K562 (cell line): Measurements from ENCODE around the gene BBC3. TPM values are rescaled to one million over a fixed set of nuclear protein-coding genes. Genes with fewer than 3 reads are reported as not detected.

Experiments
- ASH1L ChIP-seq: fragments of 450-650 bp; IDR thresholded peaks from 2 replicates; pipeline ENCODE4 v1.6.1; 2018; ENCODE audit warnings: borderline replicate concordance, mild to moderate bottlenecking, low read depth; ENCODE audit not compliant: partially characterized antibody
- CBX3 ChIP-seq, 2 experiments: IDR thresholded peaks; 1 replicate in 1 of 2; 2 replicates in 1 of 2; pipeline ENCODE4 v1.6.1; 2012; ENCODE audit warnings: inconsistent platforms in 2 of 2, low read length in 2 of 2, borderline replicate concordance in 1 of 2, control low read depth in 1 of 2
- GTF3C2 ChIP-seq: IDR thresholded peaks from 3 replicates; pipeline ENCODE4 v1.6.1; 2011; ENCODE audit warnings: borderline replicate concordance, mild to moderate bottlenecking, moderate library complexity; ENCODE audit not compliant: insufficient read length; ENCODE audit errors: extremely low read depth
- KAT7 ChIP-seq: sonication (generic); formaldehyde crosslinking; IDR thresholded peaks from 2 replicates; pipeline ENCODE4 v1.8.0; 2022; ENCODE audit warnings: missing genetic modification reagents, mild to moderate bottlenecking, borderline replicate concordance
- NRF1 ChIP-seq, 2 experiments: fragments of 450-650 bp; IDR thresholded peaks in 1 of 2; conservative IDR thresholded peaks in 1 of 2; 2 replicates each; pipeline ENCODE4 v1.6.1; 2014; ENCODE audit warnings: mild to moderate bottlenecking in 2 of 2
- PKNOX1 ChIP-seq: fragments of 450-650 bp; IDR thresholded peaks from 2 replicates; pipeline ENCODE4 v1.6.1; 2016
- SMARCA4 ChIP-seq: fragments of 450-650 bp; IDR thresholded peaks from 2 replicates; pipeline ENCODE4 v1.6.1; 2016
- SRSF9 ChIP-seq: fragments of 200-400 bp; formaldehyde crosslinking; IDR thresholded peaks from 2 replicates; pipeline ENCODE4 v1.6.1; 2017; ENCODE audit warnings: low read depth, low read length, borderline replicate concordance
- ZFP1 ChIP-seq: fragments of 450-650 bp; formaldehyde crosslinking; IDR thresholded peaks from 2 replicates; pipeline ENCODE4 v1.4.0; 2020; ENCODE audit warnings: mild to moderate bottlenecking, mixed read lengths
- ZNF146 ChIP-seq: IDR thresholded peaks from one replicate; pipeline ENCODE4 v1.6.1; 2018; ENCODE audit warnings: missing compliant biosample characterization; ENCODE audit not compliant: unreplicated experiment
- ZNF699 ChIP-seq: fragments of 250-450 bp; sonication (Bioruptor Pico); IDR thresholded peaks from 2 replicates; pipeline ENCODE4 v1.8.0; 2021; ENCODE audit warnings: mild to moderate bottlenecking, moderate library complexity; ENCODE audit not compliant: insufficient replicate concordance
- polyA plus RNA-seq, 8 experiments: library from polyadenylated mRNA; depleted of rRNA in 4 of 8; stranded (reverse) in 5 of 8; unstranded in 3 of 8; fragments of >200 nt; fragmentation: Nextera tagmentation in 2 of 8; fragmentation: Illumina TruSeq in 1 of 8; extraction: Ambion mirVana in 2 of 8; extraction: Trizol in 1 of 8; gene quantifications; 2 replicates each; pipeline versions ENCODE4 v1.2.1 to v1.2.3, GENCODE V29; 2011 to 2014; ENCODE audit warnings: inconsistent platforms in 1 of 8, missing spikeins in 1 of 8
- total RNA-seq, 7 experiments: library from RNA; depleted of rRNA in 6 of 7; stranded (reverse); fragments of >200 nt in 6 of 7; fragmentation: Illumina TruSeq in 2 of 7; extraction: Trizol in 2 of 7; gene quantifications; 2 replicates each; pipeline versions ENCODE4 v1.2.1 to v1.2.3, GENCODE V29; 2011 to 2021; ENCODE audit warnings: low replicate concordance in 1 of 7
- TF ChIP-seq, protein P1 (sequence below): sonication (generic); IDR thresholded peaks from 2 replicates; pipeline ENCODE4 v1.6.1; 2016
- TF ChIP-seq, protein P2 (sequence below): fragments of 250-450 bp; sonication (Bioruptor Pico); IDR thresholded peaks from 2 replicates; pipeline ENCODE4 v1.4.0; 2020
- TF ChIP-seq, protein P3 (sequence below): fragments of 250-450 bp; sonication (Bioruptor Pico); IDR thresholded peaks from 2 replicates; pipeline ENCODE4 v1.5.1; 2021; ENCODE audit warnings: mild to moderate bottlenecking

Gene BBC3
- total and polyA plus RNA-seq, 9 of the 15 experiments (the other 6 are each of a cell fraction or from before 2014, with no cell fraction given): 0.15 to 30.7 (median 4.8) TPM

GRCh38 chr19:47272448-47273312, 41.7 kb upstream of the BBC3 start (continued):
- TF ChIP-seq ZNF699 (CRISPR knock-in tag) (no peak), KAT7 (CRISPR knock-in tag) (no peak), SMARCA4 (peak; percentile 16; the same call in 1 of the 2 replicates), ZNF146 (no peak), CBX3 (IDR thresholded peaks at IDR 0.05; ENCODE audit: borderline replicate concordance in 1 of 2, low read length in 2 of 2) (no peak), ZFP1 (no peak), ASH1L (no peak), SRSF9 (no peak), NRF1 (conservative IDR thresholded peaks at IDR 0.05 in 1 of 2, IDR thresholded peaks at IDR 0.05 in 1 of 2) (peak; percentile 63 to 70), PKNOX1 (peak; percentile 76), GTF3C2 (no peak)
- TF ChIP-seq, protein P1, sequence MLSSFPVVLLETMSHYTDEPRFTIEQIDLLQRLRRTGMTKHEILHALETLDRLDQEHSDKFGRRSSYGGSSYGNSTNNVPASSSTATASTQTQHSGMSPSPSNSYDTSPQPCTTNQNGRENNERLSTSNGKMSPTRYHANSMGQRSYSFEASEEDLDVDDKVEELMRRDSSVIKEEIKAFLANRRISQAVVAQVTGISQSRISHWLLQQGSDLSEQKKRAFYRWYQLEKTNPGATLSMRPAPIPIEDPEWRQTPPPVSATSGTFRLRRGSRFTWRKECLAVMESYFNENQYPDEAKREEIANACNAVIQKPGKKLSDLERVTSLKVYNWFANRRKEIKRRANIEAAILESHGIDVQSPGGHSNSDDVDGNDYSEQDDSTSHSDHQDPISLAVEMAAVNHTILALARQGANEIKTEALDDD: peak; percentile 77
- TF ChIP-seq, protein P2, sequence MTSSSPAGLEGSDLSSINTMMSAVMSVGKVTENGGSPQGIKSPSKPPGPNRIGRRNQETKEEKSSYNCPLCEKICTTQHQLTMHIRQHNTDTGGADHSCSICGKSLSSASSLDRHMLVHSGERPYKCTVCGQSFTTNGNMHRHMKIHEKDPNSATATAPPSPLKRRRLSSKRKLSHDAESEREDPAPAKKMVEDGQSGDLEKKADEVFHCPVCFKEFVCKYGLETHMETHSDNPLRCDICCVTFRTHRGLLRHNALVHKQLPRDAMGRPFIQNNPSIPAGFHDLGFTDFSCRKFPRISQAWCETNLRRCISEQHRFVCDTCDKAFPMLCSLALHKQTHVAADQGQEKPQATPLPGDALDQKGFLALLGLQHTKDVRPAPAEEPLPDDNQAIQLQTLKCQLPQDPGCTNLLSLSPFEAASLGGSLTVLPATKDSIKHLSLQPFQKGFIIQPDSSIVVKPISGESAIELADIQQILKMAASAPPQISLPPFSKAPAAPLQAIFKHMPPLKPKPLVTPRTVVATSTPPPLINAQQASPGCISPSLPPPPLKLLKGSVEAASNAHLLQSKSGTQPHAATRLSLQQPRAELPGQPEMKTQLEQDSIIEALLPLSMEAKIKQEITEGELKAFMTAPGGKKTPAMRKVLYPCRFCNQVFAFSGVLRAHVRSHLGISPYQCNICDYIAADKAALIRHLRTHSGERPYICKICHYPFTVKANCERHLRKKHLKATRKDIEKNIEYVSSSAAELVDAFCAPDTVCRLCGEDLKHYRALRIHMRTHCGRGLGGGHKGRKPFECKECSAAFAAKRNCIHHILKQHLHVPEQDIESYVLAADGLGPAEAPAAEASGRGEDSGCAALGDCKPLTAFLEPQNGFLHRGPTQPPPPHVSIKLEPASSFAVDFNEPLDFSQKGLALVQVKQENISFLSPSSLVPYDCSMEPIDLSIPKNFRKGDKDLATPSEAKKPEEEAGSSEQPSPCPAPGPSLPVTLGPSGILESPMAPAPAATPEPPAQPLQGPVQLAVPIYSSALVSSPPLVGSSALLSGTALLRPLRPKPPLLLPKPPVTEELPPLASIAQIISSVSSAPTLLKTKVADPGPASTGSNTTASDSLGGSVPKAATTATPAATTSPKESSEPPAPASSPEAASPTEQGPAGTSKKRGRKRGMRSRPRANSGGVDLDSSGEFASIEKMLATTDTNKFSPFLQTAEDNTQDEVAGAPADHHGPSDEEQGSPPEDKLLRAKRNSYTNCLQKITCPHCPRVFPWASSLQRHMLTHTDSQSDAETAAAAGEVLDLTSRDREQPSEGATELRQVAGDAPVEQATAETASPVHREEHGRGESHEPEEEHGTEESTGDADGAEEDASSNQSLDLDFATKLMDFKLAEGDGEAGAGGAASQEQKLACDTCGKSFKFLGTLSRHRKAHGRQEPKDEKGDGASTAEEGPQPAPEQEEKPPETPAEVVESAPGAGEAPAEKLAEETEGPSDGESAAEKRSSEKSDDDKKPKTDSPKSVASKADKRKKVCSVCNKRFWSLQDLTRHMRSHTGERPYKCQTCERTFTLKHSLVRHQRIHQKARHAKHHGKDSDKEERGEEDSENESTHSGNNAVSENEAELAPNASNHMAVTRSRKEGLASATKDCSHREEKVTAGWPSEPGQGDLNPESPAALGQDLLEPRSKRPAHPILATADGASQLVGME (CRISPR knock-in tag): no peak
- TF ChIP-seq, protein P3, sequence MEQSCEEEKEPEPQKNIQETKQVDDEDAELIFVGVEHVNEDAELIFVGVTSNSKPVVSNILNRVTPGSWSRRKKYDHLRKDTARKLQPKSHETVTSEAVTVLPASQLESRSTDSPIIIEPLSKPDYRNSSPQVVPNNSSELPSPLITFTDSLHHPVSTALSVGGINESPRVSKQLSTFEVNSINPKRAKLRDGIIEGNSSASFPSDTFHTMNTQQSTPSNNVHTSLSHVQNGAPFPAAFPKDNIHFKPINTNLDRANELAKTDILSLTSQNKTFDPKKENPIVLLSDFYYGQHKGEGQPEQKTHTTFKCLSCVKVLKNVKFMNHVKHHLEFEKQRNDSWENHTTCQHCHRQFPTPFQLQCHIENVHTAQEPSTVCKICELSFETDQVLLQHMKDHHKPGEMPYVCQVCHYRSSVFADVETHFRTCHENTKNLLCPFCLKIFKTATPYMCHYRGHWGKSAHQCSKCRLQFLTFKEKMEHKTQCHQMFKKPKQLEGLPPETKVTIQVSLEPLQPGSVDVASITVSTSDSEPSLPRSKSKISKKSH (CRISPR knock-in tag): no peak
